ENCODE results near the gene TMEM45B. TPM values are rescaled to one million over a fixed set of nuclear protein-coding genes. Genes with fewer than 3 reads are reported as not detected.

Gene TMEM45B
- total and polyA plus RNA-seq, 2 donors (not counting 1 experiment from before 2014, with no cell fraction given): not detected

Other genes with a start within 250 kb of the TMEM45B start
- gene NFRKB, start 79.7 kb downstream of the TMEM45B start, total RNA-seq: 10.7 and 13.6 TPM in 2 replicates
- 11.9 and 15.9 TPM in 2 replicates for gene NFRKB, start 79.7 kb downstream of the TMEM45B start, polyA plus RNA-seq
- gene PRDM10, start 187.0 kb downstream of the TMEM45B start, total RNA-seq: 2.5 and 3.3 TPM in 2 replicates
- 2.9 and 3.7 TPM in 2 replicates for gene PRDM10, start 187.0 kb downstream of the TMEM45B start, polyA plus RNA-seq

Measured in fibroblast of lung (primary cell).